Measurements from ENCODE around the gene ZFP30.
"Not testable (repeated sequence)": the region's sequence is repeated elsewhere in the genome, so short reads cannot be mapped to it uniquely, and the experiment has no call there.

ZFP30 gene

DNA sequence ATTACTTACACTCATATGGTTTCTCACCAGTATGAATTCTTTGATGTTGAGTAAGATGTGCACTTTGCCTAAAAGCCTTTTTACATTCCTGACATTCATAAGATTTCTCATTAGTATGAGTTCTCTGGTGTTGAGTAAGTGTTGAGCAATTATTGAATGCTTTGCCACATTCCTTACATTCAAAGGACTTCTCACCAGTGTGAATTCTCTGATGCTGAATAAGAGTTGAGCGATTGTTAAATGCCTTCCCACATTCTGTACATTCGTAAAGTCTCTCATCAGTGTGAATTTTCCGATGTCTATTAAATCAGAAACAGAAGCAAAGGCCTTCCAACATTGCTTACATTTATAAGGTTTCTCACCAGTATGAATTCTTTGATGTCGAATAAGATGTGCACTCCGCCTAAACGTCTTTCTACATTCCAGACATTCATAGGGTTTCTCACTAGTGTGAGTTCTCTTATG, 14.2 kb upstream of the ZFP30 start:
- no peak for TF ChIP-seq ZFX (IDR thresholded peaks at IDR 0.05)
- TF ChIP-seq, protein P1, sequence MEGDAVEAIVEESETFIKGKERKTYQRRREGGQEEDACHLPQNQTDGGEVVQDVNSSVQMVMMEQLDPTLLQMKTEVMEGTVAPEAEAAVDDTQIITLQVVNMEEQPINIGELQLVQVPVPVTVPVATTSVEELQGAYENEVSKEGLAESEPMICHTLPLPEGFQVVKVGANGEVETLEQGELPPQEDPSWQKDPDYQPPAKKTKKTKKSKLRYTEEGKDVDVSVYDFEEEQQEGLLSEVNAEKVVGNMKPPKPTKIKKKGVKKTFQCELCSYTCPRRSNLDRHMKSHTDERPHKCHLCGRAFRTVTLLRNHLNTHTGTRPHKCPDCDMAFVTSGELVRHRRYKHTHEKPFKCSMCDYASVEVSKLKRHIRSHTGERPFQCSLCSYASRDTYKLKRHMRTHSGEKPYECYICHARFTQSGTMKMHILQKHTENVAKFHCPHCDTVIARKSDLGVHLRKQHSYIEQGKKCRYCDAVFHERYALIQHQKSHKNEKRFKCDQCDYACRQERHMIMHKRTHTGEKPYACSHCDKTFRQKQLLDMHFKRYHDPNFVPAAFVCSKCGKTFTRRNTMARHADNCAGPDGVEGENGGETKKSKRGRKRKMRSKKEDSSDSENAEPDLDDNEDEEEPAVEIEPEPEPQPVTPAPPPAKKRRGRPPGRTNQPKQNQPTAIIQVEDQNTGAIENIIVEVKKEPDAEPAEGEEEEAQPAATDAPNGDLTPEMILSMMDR (conservative IDR thresholded peaks at IDR 0.05) = no peak
- H3K27ac ChIP-seq = no peak overlapping the region

DNA sequence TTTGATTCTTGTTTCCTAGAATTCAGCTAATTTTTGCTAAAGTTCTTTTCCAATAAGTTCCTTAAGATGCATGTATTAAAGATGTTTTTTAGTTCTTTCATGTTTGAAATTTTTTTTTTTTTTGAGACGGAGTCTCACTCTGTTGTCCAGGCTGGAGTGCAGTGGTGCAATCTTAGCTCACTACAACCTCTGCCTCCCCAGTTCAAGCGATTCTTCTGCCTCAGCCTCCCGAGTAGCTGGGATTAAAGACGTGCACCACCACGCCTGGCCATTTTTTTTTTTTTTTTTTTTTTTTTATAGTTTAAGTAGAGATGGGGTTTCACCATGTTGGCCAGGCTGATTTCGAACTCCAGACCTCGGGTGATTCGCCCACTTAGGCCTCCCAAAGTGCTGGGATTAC, 1.9 kb upstream of the ZFP30 start:
- not testable (repeated sequence) for H3K27ac ChIP-seq

DNA sequence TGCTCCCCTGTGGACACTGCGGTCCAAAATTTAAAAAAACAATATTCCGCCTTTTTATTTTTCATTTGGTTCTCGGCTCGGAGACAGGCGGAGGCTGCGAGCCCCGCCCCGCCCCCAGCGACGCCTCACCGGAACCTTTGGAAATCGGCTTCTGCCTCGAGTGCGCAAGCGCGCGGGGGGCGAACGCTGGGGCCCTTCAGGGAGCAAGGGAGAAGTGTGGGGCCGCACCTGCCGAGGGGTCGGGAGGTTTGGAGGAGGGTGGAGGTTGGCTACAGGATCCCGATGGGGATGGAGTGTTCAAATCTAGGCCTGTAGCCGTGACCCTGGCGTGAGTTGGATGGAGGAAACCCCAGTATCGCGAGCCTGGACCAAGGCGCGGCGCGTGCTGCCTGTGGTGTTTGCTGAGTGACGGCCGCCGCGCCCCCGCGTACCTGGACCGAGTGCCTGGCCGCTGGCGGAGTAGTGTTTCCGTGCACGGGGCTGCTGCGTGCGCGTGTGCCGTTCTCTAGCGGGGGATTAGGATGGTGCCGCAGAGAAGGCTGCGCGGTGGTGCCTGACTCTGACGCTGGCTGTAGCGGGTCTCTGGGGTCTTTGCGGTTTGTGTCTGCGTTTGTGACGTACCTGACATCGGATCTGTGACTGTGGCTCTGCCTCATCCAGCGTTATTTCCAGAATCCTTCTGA, 565 bp upstream of the ZFP30 start:
- peak overlapping the region; percentile 84 for H3K27ac ChIP-seq
- TF ChIP-seq, protein P1 (conservative IDR thresholded peaks at IDR 0.05) = no peak
- TF ChIP-seq ZFX (IDR thresholded peaks at IDR 0.05) = no peak

DNA sequence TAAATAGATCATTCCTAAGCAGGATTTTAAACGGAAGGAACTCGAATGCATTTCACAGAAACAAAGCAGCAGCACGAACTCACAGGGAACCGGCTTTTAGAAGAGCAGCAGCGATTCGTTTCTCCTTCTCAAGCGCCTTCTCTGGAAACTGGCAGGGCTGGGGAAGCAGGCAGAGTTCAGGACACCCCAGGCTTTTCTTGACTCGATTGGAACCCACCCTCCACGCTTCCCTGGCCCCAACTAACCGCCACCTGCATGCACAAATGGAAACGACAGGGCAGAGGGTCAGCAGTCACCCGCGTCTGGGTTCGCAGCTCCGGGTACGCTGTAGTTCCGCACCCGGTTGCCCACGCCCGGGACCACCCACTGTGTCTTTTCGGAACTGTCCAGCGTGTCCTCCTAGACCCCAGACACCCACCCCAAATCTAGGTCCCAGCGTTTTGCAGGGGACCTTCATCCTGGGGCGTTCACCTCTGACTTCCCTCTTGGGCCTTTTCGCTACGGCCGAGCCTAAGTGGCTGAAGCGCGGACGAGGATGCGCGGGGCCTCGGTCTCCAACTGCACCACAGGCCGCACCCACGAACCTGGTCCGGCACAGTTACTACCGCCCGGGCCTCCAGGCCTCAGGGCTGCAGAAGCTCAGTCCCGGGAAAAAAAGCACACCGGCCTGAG, 500 bp downstream of the ZFP30 start:
- peak; percentile 99 for TF ChIP-seq ZFX (IDR thresholded peaks at IDR 0.05)
- TF ChIP-seq, protein P1 (conservative IDR thresholded peaks at IDR 0.05) = no peak
- H3K27ac ChIP-seq = peak overlapping the region; percentile 84

DNA sequence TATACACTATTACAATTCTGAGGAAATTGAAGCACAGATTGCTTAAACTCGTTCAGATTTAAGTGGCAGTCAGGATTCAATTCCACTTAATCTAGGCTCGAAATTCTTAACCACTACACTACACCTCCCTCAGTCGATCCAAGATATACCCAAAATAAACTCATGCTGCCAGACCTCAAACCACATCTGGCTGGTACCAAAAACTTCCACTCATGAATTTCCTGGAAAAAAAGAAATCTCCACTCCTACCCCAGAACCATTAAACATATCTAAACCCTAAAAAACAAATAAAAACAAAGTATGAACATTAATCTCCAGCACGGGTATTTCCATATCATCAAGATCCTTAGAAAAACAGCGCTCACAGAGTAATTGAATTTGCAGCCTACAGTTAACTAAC, 1.1 kb downstream of the ZFP30 start:
- H3K27ac ChIP-seq = peak overlapping the region; percentile 84
- no peak for TF ChIP-seq ZFX (IDR thresholded peaks at IDR 0.05)
- TF ChIP-seq, protein P1 (conservative IDR thresholded peaks at IDR 0.05) = no peak

DNA sequence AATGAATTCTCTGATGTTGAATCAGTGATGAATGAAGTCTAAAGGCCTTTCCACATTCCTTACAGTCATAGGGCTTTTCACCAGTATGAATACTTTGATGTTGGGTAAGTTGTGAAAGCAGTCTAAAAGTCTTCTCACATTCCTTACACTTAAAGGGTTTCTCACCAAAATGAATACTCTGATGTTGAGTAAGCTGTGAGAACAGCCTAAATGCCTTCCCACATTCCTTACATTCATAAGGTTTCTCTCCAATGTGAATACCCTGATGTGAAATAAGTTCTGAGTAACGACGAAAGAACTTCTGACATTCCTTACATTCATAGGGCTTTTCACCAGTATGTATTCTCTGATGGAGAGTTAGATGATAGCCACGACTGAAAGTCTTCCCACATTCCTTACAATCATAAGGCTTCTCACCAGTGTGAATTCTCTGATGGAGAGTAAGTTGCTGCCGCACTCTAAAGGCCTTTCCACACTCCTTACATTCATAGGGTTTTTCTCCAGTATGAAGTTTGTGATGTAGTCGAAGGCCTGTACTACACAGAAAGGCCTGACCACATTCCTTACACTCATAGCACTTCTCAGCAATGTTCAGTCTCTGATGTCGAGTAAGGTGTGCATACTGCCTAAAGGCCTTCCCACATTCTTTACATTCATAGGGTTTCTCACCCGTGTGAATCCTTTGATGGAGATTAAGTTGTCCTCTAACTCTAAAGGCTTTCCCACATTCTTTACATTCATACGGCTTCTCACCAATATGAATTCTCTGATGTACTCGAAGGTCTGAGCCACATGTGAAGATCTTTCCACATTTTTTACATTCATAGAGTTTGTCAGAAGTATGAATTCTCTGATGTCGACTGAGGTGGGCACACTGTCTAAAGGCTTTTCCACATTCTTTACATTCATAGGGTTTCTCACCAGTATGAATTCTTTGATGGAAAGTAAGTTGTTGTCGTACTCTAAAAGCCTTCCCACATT, 19.9 kb downstream of the ZFP30 start:
- TF ChIP-seq ZFX (IDR thresholded peaks at IDR 0.05) = no peak
- TF ChIP-seq, protein P1 (conservative IDR thresholded peaks at IDR 0.05) = no peak
- H3K27ac ChIP-seq = no peak overlapping the region

DNA sequence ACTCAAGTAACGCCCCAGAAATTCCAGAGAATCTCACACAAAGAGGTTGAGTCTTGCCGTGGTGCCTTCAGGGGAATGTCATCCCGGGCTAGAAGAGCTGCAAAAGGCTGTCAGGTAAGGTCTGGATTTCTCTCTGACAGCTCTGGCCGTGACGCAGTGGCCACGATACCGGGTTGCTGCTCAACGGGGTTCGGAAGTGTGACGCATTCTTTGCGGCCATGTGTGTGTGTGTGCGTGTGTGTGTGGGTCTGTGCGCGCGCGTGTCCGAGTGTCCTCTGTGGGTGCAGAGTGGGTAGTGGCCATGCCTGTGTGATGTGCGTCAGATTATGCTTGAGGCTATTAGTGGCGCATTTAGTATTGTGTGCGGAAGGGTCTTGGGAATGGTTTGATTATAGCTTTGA, 60.3 kb downstream of the ZFP30 start:
- TF ChIP-seq, protein P1 (conservative IDR thresholded peaks at IDR 0.05) = no peak
- TF ChIP-seq ZFX (IDR thresholded peaks at IDR 0.05) = no peak
- peak overlapping the region; percentile 78 for H3K27ac ChIP-seq
